Mesendoderm (in vitro differentiated cells): Measurements from ENCODE around the gene CADM1.

Experiments used
- DNase-seq: peaks from one replicate; pipeline ENCODE4 v3.0.0; 2013
- H2AK5ac ChIP-seq: 2 replicates; pipeline ENCODE4 v1.6.1; 2013; ENCODE audit warnings: low read length, inconsistent platforms
- H2BK120ac ChIP-seq: 2 replicates; pipeline ENCODE4 v1.6.1; 2013; ENCODE audit warnings: low read depth, mild to moderate bottlenecking, low read length, moderate library complexity, mixed read lengths
- H2BK15ac ChIP-seq: replicated peaks from 2 replicates; pipeline ENCODE4 v1.6.1; 2013; ENCODE audit warnings: low read depth, mild to moderate bottlenecking, moderate library complexity
- H2BK5ac ChIP-seq: 2 replicates; pipeline ENCODE4 v1.6.1; 2013; ENCODE audit warnings: low read length, inconsistent platforms
- H3K18ac ChIP-seq: 2 replicates; pipeline ENCODE4 v1.6.1; 2013; ENCODE audit warnings: mild to moderate bottlenecking, low read length, mixed read lengths
- H3K23ac ChIP-seq: one replicate; pipeline ENCODE4 v1.6.1; 2013; ENCODE audit warnings: low read length
- H3K27ac ChIP-seq: 2 replicates; pipeline ENCODE4 v1.5.1; 2013; ENCODE audit warnings: low read depth, mild to moderate bottlenecking, inconsistent platforms, low read length, moderate library complexity
- H3K27me3 ChIP-seq: 2 replicates; pipeline ENCODE4 v1.6.1; 2013; ENCODE audit warnings: low read length, control low read depth, mild to moderate bottlenecking, inconsistent platforms; ENCODE audit not compliant: insufficient read depth, poor library complexity
- H3K36me3 ChIP-seq: 2 replicates; pipeline ENCODE4 v1.6.1; 2013; ENCODE audit warnings: low read length, inconsistent platforms; ENCODE audit not compliant: control insufficient read depth, insufficient read depth
- H3K4ac ChIP-seq: one replicate; pipeline ENCODE4 v1.6.1; 2013; ENCODE audit warnings: low read depth, mild to moderate bottlenecking, low read length, moderate library complexity
- H3K4me1 ChIP-seq: 2 replicates; pipeline ENCODE4 v1.6.1; 2013; ENCODE audit warnings: low read depth, low read length, inconsistent platforms; ENCODE audit not compliant: control insufficient read depth
- H3K4me2 ChIP-seq: 2 replicates; pipeline ENCODE4 v1.6.1; 2013; ENCODE audit warnings: low read length
- H3K4me3 ChIP-seq: 2 replicates; pipeline ENCODE4 v1.5.1; 2013; ENCODE audit warnings: mild to moderate bottlenecking, low read length
- H3K56ac ChIP-seq: one replicate; pipeline ENCODE4 v1.6.1; 2013; ENCODE audit warnings: low read length
- H3K79me1 ChIP-seq: 2 replicates; pipeline ENCODE4 v1.6.1; 2013; ENCODE audit warnings: low read length, inconsistent platforms
- H3K79me2 ChIP-seq: 2 replicates; pipeline ENCODE4 v1.6.1; 2013; ENCODE audit warnings: mild to moderate bottlenecking, low read length; ENCODE audit not compliant: control insufficient read depth, insufficient read depth
- H3K9ac ChIP-seq: 2 replicates; pipeline ENCODE4 v1.6.1; 2013; ENCODE audit warnings: low read length, inconsistent platforms
- H4K5ac ChIP-seq: one replicate; pipeline ENCODE4 v1.6.1; 2013; ENCODE audit warnings: low read length
- H4K8ac ChIP-seq: one replicate; pipeline ENCODE4 v1.6.1; 2013; ENCODE audit warnings: low read depth, mild to moderate bottlenecking, control low read depth, low read length, moderate library complexity
- WGBS: extraction: QIAGEN DNeasy Blood & Tissue Kit; methylation state at CpG from one replicate; pipeline ENCODE4 v1.1.7; 2013; ENCODE audit warnings: low lambda C conversion rate, missing lambda C conversion rate; ENCODE audit not compliant: insufficient coverage; ENCODE audit errors: extremely low coverage; 5-methylcytosine and 5-hydroxymethylcytosine counted together

CADM1 gene

DNA sequence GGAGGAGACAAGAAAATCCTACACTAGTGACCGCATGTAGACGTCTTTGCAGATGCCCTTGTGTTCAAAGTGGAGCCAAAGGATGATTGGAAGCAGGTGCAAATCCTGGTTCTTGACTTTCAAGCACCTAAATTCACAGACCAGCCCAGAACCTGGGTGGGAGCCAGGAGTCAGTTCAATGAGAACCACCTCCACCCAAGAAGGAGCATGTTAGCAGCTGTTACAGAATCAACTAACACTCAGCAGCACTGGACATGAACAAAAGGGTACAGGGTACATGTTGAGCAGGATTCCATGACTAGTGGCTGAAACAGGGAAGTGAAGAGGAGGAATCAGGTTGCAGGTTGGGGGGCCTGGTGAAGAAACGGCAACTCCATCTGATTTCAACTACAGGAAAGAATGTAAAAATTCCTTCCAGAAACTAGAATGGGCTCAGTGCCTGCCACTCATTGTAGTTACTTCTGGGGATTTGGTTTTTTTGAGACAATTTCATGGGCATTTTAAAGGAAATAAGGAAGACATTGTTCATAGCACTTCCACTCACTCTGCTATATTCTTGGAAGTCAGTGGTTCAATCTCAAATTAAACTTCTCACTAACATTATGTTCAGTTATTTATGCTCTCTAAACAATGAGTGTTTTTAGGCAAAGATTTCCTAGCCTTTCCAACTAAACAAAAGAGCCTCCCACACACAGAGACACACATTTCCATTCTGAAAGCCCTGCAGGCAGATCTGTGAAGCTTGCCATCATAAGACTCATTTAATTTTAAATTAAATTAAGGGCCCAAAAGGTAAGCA is 173.3 kb downstream of the CADM1 start:
- no peaks in the 10 kb centered on the region for H3K27me3 ChIP-seq
- H3K4ac ChIP-seq, result no peak overlapping the region
- H3K23ac ChIP-seq, result no peak overlapping the region
- H3K9ac ChIP-seq, result no peak overlapping the region
- no peak overlapping the region for H4K5ac ChIP-seq
- no peak overlapping the region for H3K4me3 ChIP-seq
- H3K79me1 ChIP-seq, result no peaks in the 10 kb centered on the region
- H2BK5ac ChIP-seq, result no peak overlapping the region
- H2AK5ac ChIP-seq, result no peak overlapping the region
- H3K4me2 ChIP-seq, result no peak overlapping the region
- H3K56ac ChIP-seq, result no peak overlapping the region
- H3K18ac ChIP-seq, result no peak overlapping the region
- H3K36me3 ChIP-seq, result no peaks in the 10 kb centered on the region
- no peak overlapping the region for H2BK120ac ChIP-seq
- no peak overlapping the region for H4K8ac ChIP-seq
- H3K79me2 ChIP-seq, result no peaks in the 10 kb centered on the region
- WGBS, result no CpG with 5 or more reads among the region's 3 CpGs
- DNase-seq, result no peak
- H2BK15ac ChIP-seq, result no peak overlapping the region
- no peaks in the 10 kb centered on the region for H3K4me1 ChIP-seq
- no peak overlapping the region for H3K27ac ChIP-seq

DNA sequence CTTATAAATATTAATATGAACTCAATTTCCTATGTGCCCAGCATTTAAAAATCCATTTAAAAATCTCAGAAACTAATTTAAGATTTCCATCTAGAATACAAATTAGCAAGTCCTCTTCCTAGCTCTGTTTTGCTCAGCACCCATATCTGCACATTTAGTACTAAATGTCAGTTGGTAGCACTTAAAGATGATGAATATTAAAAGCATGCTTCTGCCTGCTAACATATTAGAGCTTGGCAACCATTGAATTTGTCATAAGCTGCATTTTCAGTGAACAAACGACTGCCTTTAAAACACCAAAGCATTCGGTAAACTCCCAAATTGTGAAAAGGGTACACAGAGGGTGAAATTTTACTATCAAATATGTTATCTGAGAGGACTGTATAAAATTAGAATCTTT is 177.7 kb downstream of the CADM1 start:
- Histone ChIP-seq H3K23ac (no peak overlapping the region), H3K4ac (no peak overlapping the region), H3K56ac (no peak overlapping the region), H4K8ac (no peak overlapping the region), H2BK120ac (no peak overlapping the region), H3K4me3 (no peak overlapping the region), H3K36me3 (no peaks in the 10 kb centered on the region), H3K4me1 (no peaks in the 10 kb centered on the region), H3K18ac (no peak overlapping the region), H3K9ac (no peak overlapping the region), H2BK5ac (no peak overlapping the region), H2BK15ac (no peak overlapping the region), H3K4me2 (no peak overlapping the region), H4K5ac (no peak overlapping the region), H2AK5ac (no peak overlapping the region), H3K27me3 (no peaks in the 10 kb centered on the region), H3K27ac (no peak overlapping the region), H3K79me1 (no peaks in the 10 kb centered on the region), H3K79me2 (no peaks in the 10 kb centered on the region)
- WGBS, result no CpG with 5 or more reads among the region's 2 CpGs
- DNase-seq, result no peak

DNA sequence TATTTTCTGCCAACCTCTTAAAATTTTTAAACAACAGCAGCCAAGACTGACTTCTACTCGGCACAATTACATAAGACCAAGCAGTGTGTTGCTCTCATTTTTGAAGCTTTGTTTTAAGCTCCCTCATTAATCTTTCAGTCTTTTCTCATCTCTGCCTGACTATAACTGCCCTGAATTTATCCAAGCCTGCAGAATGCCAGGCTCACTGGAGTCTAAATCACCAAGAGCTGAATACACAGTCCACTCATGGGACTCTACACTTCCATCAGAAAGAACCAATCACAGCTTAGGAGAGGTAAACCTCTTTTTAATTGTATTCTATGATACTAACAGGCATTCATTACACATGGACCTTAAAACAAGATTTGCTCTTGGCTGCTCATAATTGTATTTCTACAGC is 178.7 kb downstream of the CADM1 start:
- no peaks in the 10 kb centered on the region for H3K79me2 ChIP-seq
- H2BK5ac ChIP-seq, result no peak overlapping the region
- no peak overlapping the region for H4K8ac ChIP-seq
- no peak overlapping the region for H3K9ac ChIP-seq
- H3K79me1 ChIP-seq, result no peaks in the 10 kb centered on the region
- H3K27ac ChIP-seq, result no peak overlapping the region
- no peak overlapping the region for H2BK120ac ChIP-seq
- no peaks in the 10 kb centered on the region for H3K4me1 ChIP-seq
- H3K23ac ChIP-seq, result no peak overlapping the region
- H3K4me3 ChIP-seq, result no peak overlapping the region
- no peak overlapping the region for H3K4ac ChIP-seq
- no peaks in the 10 kb centered on the region for H3K27me3 ChIP-seq
- H3K18ac ChIP-seq, result no peak overlapping the region
- no peak overlapping the region for H3K56ac ChIP-seq
- no peak overlapping the region for H3K4me2 ChIP-seq
- no peak for DNase-seq
- H2AK5ac ChIP-seq, result no peak overlapping the region
- no peak overlapping the region for H4K5ac ChIP-seq
- no peak overlapping the region for H2BK15ac ChIP-seq
- WGBS, result no CpG with 5 or more reads among the region's 1 CpG
- no peaks in the 10 kb centered on the region for H3K36me3 ChIP-seq

DNA sequence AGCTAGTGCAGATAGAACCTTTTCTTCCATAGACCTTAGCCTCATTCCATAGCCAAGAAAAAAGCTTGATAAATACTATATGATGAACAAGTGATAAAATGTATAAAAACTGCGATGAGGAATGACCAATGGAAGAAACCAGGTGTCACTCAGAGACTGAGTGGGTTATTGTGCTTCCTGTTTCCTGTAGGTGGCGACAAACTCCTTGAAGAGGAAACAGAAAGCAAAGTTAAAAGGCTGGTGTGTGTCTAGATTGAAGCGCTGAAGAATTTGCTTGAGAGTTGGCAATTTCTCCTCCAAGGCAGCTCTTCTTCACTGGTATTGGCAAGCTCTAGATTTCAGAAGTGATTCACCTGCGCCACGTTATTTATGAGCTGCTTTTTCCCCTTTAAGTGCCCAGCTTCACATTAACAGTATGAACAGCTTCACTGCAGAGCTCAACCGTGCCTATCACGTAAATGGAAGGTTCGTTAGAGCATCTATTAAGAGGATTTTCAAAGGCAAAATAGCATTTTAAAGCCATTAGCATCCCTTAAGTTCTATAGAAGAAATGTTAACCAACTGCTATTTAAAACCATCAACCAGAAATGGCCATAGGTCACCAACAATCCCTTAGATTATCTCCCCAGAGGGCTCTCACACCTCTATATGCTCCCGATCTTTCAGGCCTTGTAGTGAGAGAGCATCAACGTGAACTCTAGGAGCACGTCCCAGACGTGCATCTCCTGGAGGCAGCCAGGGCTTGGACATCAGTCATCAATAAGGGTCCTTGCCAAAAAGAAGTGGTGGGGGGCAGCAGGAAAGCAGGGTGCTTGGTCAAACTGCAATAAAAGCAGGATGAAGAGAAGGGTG is 179.4 kb downstream of the CADM1 start:
- Histone ChIP-seq H3K23ac (no peak overlapping the region), H3K79me1 (no peaks in the 10 kb centered on the region), H4K5ac (no peak overlapping the region), H3K56ac (no peak overlapping the region), H3K27ac (no peak overlapping the region), H3K9ac (no peak overlapping the region), H3K36me3 (no peaks in the 10 kb centered on the region), H3K18ac (no peak overlapping the region), H3K4ac (no peak overlapping the region), H3K4me2 (no peak overlapping the region), H3K4me3 (no peak overlapping the region), H3K4me1 (no peaks in the 10 kb centered on the region), H2AK5ac (no peak overlapping the region), H2BK15ac (no peak overlapping the region), H4K8ac (no peak overlapping the region), H3K27me3 (no peaks in the 10 kb centered on the region), H3K79me2 (no peaks in the 10 kb centered on the region), H2BK5ac (no peak overlapping the region), H2BK120ac (no peak overlapping the region)
- peak; percentile 81 for DNase-seq
- WGBS, result no CpG with 5 or more reads among the region's 12 CpGs

DNA sequence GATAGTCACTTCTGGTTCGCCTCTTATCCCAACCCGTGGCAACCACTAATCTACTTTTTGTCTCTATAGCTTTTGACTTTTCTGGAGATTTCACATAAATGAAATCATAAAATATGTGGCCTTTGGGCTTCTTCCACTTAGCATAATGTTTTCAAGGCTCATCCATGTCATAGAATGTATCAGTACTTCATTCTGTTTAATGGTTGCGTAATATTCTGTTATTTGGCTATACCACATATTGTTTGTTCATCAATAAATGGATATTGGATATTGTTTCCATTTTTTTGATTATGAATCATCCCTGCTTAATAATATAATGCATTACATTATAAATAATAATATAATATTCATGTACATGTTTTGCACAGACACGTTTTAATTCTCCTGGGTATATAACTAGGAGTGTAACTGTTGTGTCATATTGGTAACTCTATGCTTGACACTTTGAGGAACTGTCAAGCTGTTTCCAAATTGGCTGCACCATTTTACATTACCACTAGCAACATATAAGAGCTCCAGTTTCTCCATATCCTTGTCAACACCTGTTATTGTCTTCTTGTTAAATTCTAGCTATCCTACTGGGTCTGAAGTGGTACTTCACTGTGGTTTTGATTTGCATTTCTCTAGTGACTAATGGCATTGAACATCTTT is 181.5 kb downstream of the CADM1 start:
- no peak overlapping the region for H2AK5ac ChIP-seq
- no peaks in the 10 kb centered on the region for H3K36me3 ChIP-seq
- H3K79me1 ChIP-seq, result no peaks in the 10 kb centered on the region
- no peak overlapping the region for H2BK15ac ChIP-seq
- H3K4me1 ChIP-seq, result no peaks in the 10 kb centered on the region
- no peaks in the 10 kb centered on the region for H3K79me2 ChIP-seq
- H4K8ac ChIP-seq, result no peak overlapping the region
- no peaks in the 10 kb centered on the region for H3K27me3 ChIP-seq
- no peak overlapping the region for H4K5ac ChIP-seq
- H3K27ac ChIP-seq, result no peak overlapping the region
- no peak overlapping the region for H3K56ac ChIP-seq
- no peak overlapping the region for H2BK120ac ChIP-seq
- H3K4me2 ChIP-seq, result no peak overlapping the region
- no peak overlapping the region for H3K9ac ChIP-seq
- H2BK5ac ChIP-seq, result no peak overlapping the region
- WGBS, result no CpG with 5 or more reads among the region's 4 CpGs
- H3K4me3 ChIP-seq, result no peak overlapping the region
- DNase-seq, result no peak
- H3K23ac ChIP-seq, result no peak overlapping the region
- H3K18ac ChIP-seq, result no peak overlapping the region
- H3K4ac ChIP-seq, result no peak overlapping the region
